H9 (cell line): ENCODE results near the gene SSTR5. TPM values are rescaled to one million over a fixed set of nuclear protein-coding genes. Genes with fewer than 3 reads are reported as not detected.

Experiments
- DNase-seq: peaks from one replicate; pipeline ENCODE4 v3.0.0-alpha.2; 2017
- H2AFZ ChIP-seq: one replicate; pipeline ENCODE4 v1.6.1; 2013; ENCODE audit warnings: mild to moderate bottlenecking, low read length, control low read depth, moderate library complexity
- H2AK5ac ChIP-seq: 2 replicates; pipeline ENCODE4 v1.6.1; 2013; ENCODE audit warnings: low read length, control low read depth, mixed read lengths; ENCODE audit not compliant: insufficient read length
- H2BK120ac ChIP-seq: one replicate; pipeline ENCODE4 v1.6.1; 2013; ENCODE audit warnings: low read depth, mild to moderate bottlenecking, low read length, control low read depth, inconsistent platforms; ENCODE audit not compliant: poor library complexity, severe bottlenecking
- H2BK12ac ChIP-seq: 2 replicates; pipeline ENCODE4 v1.6.1; 2013; ENCODE audit warnings: low read length, control low read depth, mixed read lengths, low read depth; ENCODE audit not compliant: insufficient read length
- H2BK15ac ChIP-seq: 2 replicates; pipeline ENCODE4 v1.6.1; 2013; ENCODE audit warnings: low read depth, low read length, control low read depth
- H2BK20ac ChIP-seq: one replicate; pipeline ENCODE4 v1.6.1; 2013; ENCODE audit warnings: low read depth, mild to moderate bottlenecking, low read length, control low read depth, inconsistent platforms; ENCODE audit not compliant: poor library complexity, severe bottlenecking
- H2BK5ac ChIP-seq: 2 replicates; pipeline ENCODE4 v1.6.1; 2013; ENCODE audit warnings: low read length, control low read depth, mixed read lengths; ENCODE audit not compliant: insufficient read length
- H3K14ac ChIP-seq: 2 replicates; pipeline ENCODE4 v1.6.1; 2013; ENCODE audit warnings: low read length, control low read depth; ENCODE audit not compliant: insufficient read depth
- H3K18ac ChIP-seq: 2 replicates; pipeline ENCODE4 v1.6.1; 2013; ENCODE audit warnings: low read depth, mild to moderate bottlenecking, mixed read lengths, low read length, control low read depth; ENCODE audit not compliant: insufficient read length
- H3K23ac ChIP-seq: 2 replicates; pipeline ENCODE4 v1.6.1; 2013; ENCODE audit warnings: low read length, control low read depth, mixed read lengths, low read depth; ENCODE audit not compliant: insufficient read length
- H3K23me2 ChIP-seq: 2 replicates; pipeline ENCODE4 v1.6.1; 2013; ENCODE audit warnings: low read depth, mild to moderate bottlenecking, mixed read lengths, low read length, control low read depth; ENCODE audit not compliant: insufficient read length, poor library complexity, severe bottlenecking
- H3K27ac ChIP-seq: 2 replicates; pipeline ENCODE4 v1.5.1; 2013; ENCODE audit warnings: low read length, control low read depth, mixed read lengths, low read depth; ENCODE audit not compliant: insufficient read length
- H3K27me3 ChIP-seq: 2 replicates; pipeline ENCODE4 v1.6.1; 2013; ENCODE audit warnings: low read length, control low read depth, inconsistent platforms; ENCODE audit not compliant: insufficient read depth
- H3K4ac ChIP-seq: 2 replicates; pipeline ENCODE4 v1.6.1; 2013; ENCODE audit warnings: low read depth, mild to moderate bottlenecking, control low read depth, inconsistent platforms, low read length, moderate library complexity
- H3K4me1 ChIP-seq: 2 replicates; pipeline ENCODE4 v1.6.1; 2013; ENCODE audit warnings: low read length, control low read depth, inconsistent platforms; ENCODE audit not compliant: insufficient read depth
- H3K4me2 ChIP-seq: 2 replicates; pipeline ENCODE4 v1.6.1; 2013; ENCODE audit warnings: low read length, control low read depth, mixed read lengths; ENCODE audit not compliant: insufficient read length, insufficient read depth
- H3K56ac ChIP-seq: 2 replicates; pipeline ENCODE4 v1.6.1; 2013; ENCODE audit warnings: low read depth, mild to moderate bottlenecking, mixed read lengths, low read length, control low read depth; ENCODE audit not compliant: insufficient read length
- H3K79me1 ChIP-seq: 2 replicates; pipeline ENCODE4 v1.6.1; 2013; ENCODE audit warnings: low read depth, mild to moderate bottlenecking, moderate library complexity, low read length, control low read depth, inconsistent platforms; ENCODE audit not compliant: insufficient read depth, poor library complexity, severe bottlenecking
- H3K79me2 ChIP-seq: 2 replicates; pipeline ENCODE4 v1.6.1; 2013; ENCODE audit warnings: low read length, control low read depth, inconsistent platforms; ENCODE audit not compliant: insufficient read depth
- H3K9ac ChIP-seq: 2 replicates; pipeline ENCODE4 v1.6.1; 2013; ENCODE audit warnings: low read length, control low read depth, mixed read lengths; ENCODE audit not compliant: insufficient read length; ENCODE audit errors: extremely low read depth
- H3K9me3 ChIP-seq: one replicate; pipeline ENCODE4 v1.6.1; 2013; ENCODE audit warnings: low read depth, low read length, inconsistent platforms; ENCODE audit not compliant: control insufficient read depth
- H3T11ph ChIP-seq: one replicate; pipeline ENCODE4 v1.6.1; 2013; ENCODE audit warnings: mild to moderate bottlenecking, low read length, control low read depth, inconsistent platforms
- H4K20me1 ChIP-seq: one replicate; pipeline ENCODE4 v1.6.1; 2013; ENCODE audit not compliant: control insufficient read depth, insufficient read length, insufficient read depth
- H4K5ac ChIP-seq: 2 replicates; pipeline ENCODE4 v1.6.1; 2013; ENCODE audit warnings: low read depth, mild to moderate bottlenecking, mixed read lengths, low read length, control low read depth; ENCODE audit not compliant: insufficient read length
- H4K8ac ChIP-seq: replicated peaks from 2 replicates; pipeline ENCODE4 v1.6.1; 2013; ENCODE audit warnings: low read length, control low read depth, mixed read lengths, low read depth; ENCODE audit not compliant: insufficient read length
- H4K91ac ChIP-seq: 2 replicates; pipeline ENCODE4 v1.6.1; 2013; ENCODE audit warnings: low read depth, mild to moderate bottlenecking, moderate library complexity, mixed read lengths, low read length, control low read depth; ENCODE audit not compliant: insufficient read length
- H3K27ac Mint-ChIP-seq, 3 experiments: 2 replicates in 2 of 3; 3 replicates in 1 of 3; pipeline ENCODE4 v1.8.0; 2020 to 2021; ENCODE audit warnings: mixed read lengths in 3 of 3, mild to moderate bottlenecking in 1 of 3, moderate library complexity in 1 of 3
- H3K27me3 Mint-ChIP-seq: 2 replicates; pipeline ENCODE4 v1.8.0; 2021; ENCODE audit warnings: low read depth, mild to moderate bottlenecking, moderate library complexity, mixed read lengths
- H3K36me3 Mint-ChIP-seq, 3 experiments: 2 replicates in 2 of 3; 3 replicates in 1 of 3; pipeline ENCODE4 v1.8.0; 2020 to 2021; ENCODE audit warnings: low read depth in 3 of 3, mixed read lengths in 3 of 3; ENCODE audit not compliant: insufficient read depth in 1 of 3
- H3K4me1 Mint-ChIP-seq, 2 experiments: 2 replicates each; pipeline ENCODE4 v1.8.0; 2020; ENCODE audit warnings: mixed read lengths in 2 of 2
- H3K4me3 Mint-ChIP-seq, 2 experiments: 2 replicates in 1 of 2; 3 replicates in 1 of 2; pipeline ENCODE4 v1.8.0; 2020 to 2021; ENCODE audit warnings: mild to moderate bottlenecking in 2 of 2, mixed read lengths in 2 of 2, moderate library complexity in 1 of 2
- H3K9me3 Mint-ChIP-seq, 2 experiments: 2 replicates in 1 of 2; 3 replicates in 1 of 2; pipeline ENCODE4 v1.8.0; 2020; ENCODE audit warnings: mild to moderate bottlenecking in 2 of 2, mixed read lengths in 2 of 2, moderate library complexity in 1 of 2
- CTCF ChIP-seq: fragments of 200-600 bp; sonication (generic); conservative IDR thresholded peaks from 3 replicates; pipeline ENCODE4 v1.8.0; 2021; ENCODE audit warnings: antibody characterized with exemption, mild to moderate bottlenecking
- WGBS: extraction: QIAGEN DNeasy Blood & Tissue Kit; methylation state at CpG from one replicate; pipeline ENCODE4 v1.1.7; 2013; ENCODE audit warnings: missing lambda C conversion rate, low lambda C conversion rate, mixed read lengths; ENCODE audit not compliant: insufficient read length; ENCODE audit errors: extremely low coverage; 5-methylcytosine and 5-hydroxymethylcytosine counted together
- total RNA-seq: library from RNA; stranded (reverse); gene quantifications from 2 replicates; pipeline ENCODE4 v1.2.1, GENCODE V29; 2021

The SSTR5 gene
- total RNA-seq, 1 experiment from 2014 or later: 0.22 TPM

DNA sequence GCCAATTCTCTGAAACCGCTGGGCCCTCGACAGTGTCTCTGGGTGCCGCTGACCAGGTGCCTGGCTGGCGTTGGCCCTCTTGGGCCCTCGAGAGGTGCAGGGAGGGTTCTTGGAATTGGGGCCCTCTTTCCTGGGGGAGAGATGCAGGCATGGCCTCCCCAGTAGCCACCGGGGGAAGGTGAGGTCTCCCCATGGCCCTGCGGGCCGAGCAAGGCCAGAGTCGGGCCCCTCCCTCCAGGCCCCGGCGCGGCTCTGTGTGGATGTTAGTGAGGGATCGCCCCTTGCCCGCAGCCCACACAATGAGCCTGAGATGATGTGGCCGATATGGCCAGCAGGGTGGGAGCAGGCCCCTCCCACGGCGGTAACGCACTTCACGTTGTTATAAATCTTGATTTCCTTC, 46.6 kb downstream of the SSTR5 start:
- no peak overlapping the region for H4K5ac ChIP-seq
- H4K8ac ChIP-seq: no peak overlapping the region
- no CpG with 5 or more reads among the region's 19 CpGs for WGBS
- no peak overlapping the region for H3K14ac ChIP-seq
- no peak overlapping the region for H3K4me2 ChIP-seq
- Mint-ChIP-seq H3K4me3 (no peak overlapping the region), H3K9me3 (no peaks in the 10 kb centered on the region), H3K4me1 (no peaks in the 10 kb centered on the region), H3K27me3 (peaks cover 5% of the 10 kb centered on the region; the same call in 1 of the 2 replicates), H3K36me3 (no peaks in the 10 kb centered on the region), H3K27ac (no peak overlapping the region)
- no peak overlapping the region for H3K9ac ChIP-seq
- no peak overlapping the region for H3K18ac ChIP-seq
- peaks cover 2% of the 10 kb centered on the region for H3K23me2 ChIP-seq
- H2AFZ ChIP-seq: no peak overlapping the region
- H2BK20ac ChIP-seq: no peak overlapping the region
- H3K4me1 ChIP-seq: no peaks in the 10 kb centered on the region
- no peak overlapping the region for H2BK120ac ChIP-seq
- H3K79me1 ChIP-seq: no peaks in the 10 kb centered on the region
- H3T11ph ChIP-seq: no peak overlapping the region
- H3K23ac ChIP-seq: no peak overlapping the region
- H2BK12ac ChIP-seq: no peak overlapping the region
- H2AK5ac ChIP-seq: no peak overlapping the region
- no peak overlapping the region for H3K4ac ChIP-seq
- H3K27ac ChIP-seq: no peak overlapping the region
- DNase-seq: no peak
- no peak overlapping the region for H2BK5ac ChIP-seq
- no peak overlapping the region for H2BK15ac ChIP-seq
- H3K56ac ChIP-seq: no peak overlapping the region
- no peaks in the 10 kb centered on the region for H3K9me3 ChIP-seq
- no peak for TF ChIP-seq CTCF
- no peaks in the 10 kb centered on the region for H3K79me2 ChIP-seq
- H4K20me1 ChIP-seq: no peaks in the 10 kb centered on the region
- peak overlapping the region; percentile 0 for H4K91ac ChIP-seq
- H3K27me3 ChIP-seq: no peaks in the 10 kb centered on the region
